HG02678 (cell line): ENCODE measurements around the gene RUFY4.
"Not testable (repeated sequence)": the region's sequence is repeated elsewhere in the genome, so short reads cannot be mapped to it uniquely, and the experiment has no call there.

Experiments
- ATAC-seq: cut with Tn5 transposase; IDR thresholded peaks from one replicate; pipeline ENCODE4 v1.9.1; 2021; ENCODE audit warnings: mild to moderate bottlenecking, moderate library complexity; ENCODE audit not compliant: unreplicated experiment

The RUFY4 gene

DNA sequence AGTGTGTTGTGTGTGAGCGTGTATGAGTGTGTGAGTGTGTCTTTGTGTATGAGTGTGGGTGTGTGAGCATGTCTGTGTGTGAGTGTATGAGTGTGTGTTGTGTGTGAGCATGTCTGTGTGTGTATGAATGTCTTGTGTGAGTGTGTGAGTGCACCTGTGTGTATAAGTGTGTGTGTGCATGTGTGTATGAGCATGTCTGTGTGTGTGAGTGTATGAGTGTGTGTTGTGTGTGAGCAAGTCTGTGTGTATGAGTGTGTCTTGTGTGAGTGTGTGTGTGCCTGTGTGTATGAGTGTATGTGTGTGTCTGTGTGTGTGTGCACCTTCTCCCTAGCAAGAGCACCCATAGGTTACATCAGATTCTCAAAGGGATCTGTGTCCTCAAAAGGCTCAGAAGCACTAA lies 37.8 kb upstream of the RUFY4 start:
- ATAC-seq = no peak

DNA sequence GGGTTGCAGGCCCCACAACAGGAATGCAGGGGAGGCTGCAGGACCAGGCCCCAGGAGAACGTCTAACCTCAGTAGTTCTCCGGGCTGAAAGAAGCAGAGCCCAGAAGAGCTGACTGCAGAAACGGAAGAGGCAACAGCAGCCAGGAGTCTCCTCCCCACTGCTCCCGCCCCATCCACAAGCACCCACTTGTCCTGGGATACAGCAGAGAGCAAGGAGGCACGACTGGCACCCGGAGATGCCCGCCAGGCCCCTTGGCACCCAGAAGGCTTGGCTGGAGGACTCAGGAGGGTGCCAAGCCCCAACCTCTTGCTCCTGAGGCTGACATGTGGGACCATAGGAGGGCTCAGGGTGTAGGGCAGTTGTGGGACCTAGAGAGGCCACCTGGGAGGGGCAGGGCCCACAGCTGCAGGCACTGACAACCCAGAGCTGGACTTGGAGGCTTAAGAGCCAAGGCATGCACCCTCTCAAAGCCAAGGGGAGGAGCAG lies 37.2 kb upstream of the RUFY4 start:
- ATAC-seq = no peak

DNA sequence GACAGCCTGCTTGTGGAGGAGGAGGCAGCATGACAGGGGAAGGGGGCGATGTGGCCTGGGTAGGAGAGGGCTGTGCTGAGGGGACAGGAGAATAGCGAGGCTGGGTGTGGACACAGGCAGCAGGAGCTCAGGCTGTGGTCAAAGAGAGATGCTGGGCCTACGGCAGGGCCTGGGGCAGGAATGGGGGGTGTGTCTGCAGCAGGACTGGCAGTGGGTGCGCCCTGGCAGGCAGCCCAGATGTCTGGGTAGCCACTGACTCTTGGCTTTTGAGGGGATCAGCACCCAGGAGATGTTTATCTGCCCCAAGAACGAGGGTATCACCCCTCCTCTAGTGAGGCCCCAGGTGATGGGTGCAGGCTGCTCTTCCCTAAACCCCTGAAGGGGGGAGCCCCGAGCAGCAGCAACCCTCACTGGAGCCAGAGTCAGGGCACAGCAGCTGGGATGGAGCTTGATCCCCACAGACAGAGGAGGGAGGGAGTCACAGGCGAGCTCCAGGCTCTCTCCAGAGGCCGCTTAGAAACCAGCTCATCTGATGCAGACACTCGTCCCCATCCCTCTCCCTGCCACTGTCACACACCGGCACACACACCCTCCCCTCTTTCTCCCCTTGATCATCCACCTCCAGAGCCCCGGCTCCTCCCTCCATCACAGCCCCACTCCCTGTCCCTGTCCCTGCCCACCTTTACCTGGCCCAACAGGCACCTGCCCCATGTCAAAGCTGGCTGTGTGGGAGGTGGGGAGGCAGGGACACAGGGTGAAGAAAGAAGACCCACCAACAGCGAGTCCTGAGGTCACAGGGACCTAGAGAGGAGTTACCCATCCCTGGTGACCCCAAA lies 36.5 kb upstream of the RUFY4 start:
- no peak for ATAC-seq

DNA sequence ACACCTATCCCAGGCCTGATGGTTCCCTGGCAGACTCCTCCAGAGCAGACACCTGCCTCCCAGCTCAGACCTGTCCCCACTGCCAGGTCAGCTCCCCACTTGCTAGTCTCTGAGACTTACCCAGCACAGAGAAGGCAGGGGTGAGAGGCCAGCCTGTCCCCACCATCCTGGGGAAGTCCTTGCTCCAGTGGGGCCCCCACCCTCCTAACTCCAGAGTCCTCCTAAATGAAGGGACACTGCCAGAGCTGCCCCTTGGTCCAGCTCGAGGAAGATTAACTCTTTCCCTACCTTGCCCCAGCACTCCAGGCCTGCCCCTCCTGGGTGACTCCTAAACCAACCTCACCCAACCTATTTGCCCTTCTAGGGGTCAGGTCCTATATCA lies 35.9 kb upstream of the RUFY4 start:
- no peak for ATAC-seq

DNA sequence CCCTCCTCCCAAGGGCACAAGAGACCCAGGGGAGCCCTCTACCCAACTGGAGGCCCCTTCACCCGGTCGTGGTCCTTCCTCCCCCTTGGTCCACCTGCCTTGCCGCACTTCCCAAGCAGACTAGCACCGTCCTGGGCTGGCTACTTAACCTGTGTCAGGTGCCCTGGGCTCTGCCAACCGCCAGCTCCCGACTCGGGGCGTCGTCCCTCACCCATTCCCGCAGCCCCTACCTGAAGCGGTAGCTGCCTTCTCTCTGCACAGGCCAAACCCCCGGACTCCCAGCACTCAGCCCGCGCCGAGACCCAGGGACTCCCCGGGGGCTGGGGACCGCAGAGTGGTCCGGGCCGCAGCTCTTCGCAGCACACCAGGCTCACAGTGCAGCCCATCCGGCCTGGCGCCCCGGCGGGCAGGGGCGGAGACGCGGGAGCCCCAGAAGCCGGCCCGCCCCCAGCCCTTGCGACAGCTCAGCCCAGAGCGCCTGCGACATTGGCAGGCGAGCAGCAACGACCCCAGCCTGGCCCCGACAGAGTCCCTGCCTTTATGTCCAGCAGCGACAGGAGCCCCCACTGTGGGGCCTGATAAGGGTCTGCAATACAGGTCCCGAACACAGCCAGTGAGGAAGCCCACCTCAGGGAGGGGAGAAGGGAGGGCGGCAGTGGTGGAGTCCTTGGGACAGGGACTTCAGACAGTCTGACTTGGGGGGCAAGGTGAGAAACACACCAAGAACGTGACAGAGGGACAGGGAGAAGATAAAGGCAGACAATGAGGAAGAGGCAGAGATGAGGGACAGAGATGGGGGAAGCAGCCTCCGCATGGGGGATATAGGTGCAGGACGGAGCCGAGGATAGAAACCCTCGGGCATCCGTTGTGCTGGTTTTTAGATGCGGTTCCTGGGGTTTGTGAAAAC lies 35.2 kb upstream of the RUFY4 start:
- ATAC-seq = peak; percentile 3

DNA sequence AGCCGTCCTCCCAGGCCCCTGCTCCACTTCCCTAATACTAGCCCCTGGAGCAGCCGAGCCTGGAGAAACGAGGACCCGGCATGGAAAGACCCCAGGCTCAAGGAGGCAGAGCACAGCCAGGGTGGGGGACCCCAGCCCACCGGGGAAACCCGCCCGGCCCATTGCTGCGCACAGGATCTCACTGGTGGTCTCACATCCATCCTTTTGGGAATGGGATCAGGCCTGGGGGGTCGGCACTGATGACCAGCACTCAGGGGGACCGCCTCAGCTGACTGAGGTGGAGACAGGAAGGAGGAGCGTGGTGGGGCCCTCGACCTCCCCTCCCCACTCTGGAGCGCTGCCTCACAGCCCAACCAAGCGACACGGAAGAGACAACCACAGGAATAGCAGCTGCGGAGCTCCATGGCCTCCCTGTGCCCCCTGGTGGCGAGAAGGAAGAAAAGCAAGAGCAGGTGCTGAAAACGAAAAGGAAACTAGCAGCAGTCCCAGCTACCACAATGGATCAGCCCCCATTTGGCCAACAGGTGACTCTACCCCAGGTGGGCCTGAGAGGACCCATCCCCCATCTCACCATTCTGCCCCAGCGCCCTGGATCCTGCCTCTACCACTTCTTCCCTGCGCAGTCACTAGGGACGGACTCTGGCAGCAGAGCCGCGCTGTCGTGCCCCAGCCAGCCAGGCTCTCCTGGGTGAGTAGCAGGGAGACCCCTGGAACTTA lies 34.4 kb upstream of the RUFY4 start:
- ATAC-seq = peak; percentile 92

DNA sequence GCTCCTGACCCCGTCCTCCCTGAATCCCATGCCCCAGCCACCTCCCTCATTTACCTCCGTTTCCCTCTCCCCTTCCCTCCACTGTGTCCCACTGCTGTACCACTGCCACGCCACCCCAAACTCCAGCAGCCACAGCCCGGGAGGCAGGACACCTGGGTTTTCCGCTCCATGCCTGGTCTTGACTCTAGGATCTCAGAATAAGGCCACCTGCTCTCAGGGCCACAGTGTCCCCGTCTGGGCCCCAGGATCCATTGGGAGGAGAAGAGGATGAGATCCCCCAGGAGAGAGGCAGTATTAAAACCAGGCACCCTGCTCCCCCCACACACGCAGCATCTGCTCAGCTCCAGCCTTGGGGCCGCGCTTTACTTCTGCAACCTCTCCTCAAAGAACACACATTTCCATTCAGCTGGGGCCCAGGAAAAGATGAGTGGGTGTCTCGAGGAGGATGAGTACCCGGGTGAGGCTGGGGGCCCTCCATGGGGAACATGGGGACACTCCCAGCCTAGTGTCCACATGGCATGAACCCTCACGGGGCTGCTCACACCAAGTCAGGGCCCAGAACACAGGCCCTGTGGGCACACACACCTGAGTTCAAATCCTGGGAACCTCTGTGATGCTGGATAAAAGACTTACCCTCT lies 33.5 kb upstream of the RUFY4 start:
- no peak for ATAC-seq

DNA sequence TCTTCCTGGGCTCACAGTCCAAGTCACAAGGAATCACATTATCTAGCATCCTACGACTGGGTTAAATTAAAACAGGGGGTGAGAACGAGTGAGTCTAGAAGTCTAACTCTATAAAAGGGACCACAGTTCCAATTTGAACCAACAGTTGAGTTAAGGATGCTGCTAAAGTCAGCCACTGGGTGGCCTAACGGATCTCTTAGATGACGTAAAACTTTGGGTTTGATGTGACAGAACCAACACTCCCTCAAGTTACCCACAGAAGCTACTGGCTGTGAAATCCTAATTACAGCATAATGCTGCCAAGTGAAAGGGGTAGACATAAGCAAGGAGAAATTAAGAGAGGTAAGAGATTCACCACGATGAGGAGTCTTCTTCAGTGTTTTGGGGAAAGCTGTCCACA lies 32.7 kb upstream of the RUFY4 start:
- no peak for ATAC-seq

DNA sequence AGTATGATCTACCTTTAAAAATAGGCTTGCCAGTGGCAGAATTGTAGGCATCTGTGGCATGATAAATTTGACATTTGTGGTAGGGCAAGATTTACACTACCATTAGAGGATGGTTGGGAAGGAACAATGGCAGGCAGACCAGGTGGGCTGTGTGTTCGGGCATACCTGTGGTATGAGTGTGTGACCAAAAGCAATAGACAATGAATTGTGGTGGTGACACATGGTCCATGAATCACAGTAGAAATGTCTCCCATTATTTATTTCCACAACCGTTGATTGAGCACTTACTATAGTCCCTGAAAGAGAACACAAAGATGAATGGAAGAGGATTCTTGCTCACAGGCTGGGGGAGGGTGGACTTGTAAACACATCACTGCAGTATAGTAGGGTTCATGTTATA lies 29.9 kb upstream of the RUFY4 start:
- no peak for ATAC-seq

DNA sequence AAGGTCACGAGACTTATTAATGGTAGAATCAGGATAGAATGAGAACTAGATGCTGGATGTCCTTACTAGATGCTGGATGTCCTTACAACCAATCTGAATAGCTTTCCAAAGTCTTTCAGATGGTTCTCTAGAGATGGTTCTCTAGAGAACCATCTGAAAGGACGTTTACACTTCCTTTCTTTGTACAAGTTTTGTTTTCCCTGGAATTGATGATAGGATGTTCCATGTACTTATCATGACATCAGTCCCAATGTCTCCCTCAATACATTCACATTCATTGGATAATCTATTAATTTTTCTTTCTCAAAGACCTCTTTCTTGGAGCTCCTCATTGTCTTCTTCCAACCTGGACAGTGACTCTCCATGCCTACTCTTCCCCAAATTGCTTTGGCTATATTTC lies 28.2 kb upstream of the RUFY4 start:
- no peak for ATAC-seq

DNA sequence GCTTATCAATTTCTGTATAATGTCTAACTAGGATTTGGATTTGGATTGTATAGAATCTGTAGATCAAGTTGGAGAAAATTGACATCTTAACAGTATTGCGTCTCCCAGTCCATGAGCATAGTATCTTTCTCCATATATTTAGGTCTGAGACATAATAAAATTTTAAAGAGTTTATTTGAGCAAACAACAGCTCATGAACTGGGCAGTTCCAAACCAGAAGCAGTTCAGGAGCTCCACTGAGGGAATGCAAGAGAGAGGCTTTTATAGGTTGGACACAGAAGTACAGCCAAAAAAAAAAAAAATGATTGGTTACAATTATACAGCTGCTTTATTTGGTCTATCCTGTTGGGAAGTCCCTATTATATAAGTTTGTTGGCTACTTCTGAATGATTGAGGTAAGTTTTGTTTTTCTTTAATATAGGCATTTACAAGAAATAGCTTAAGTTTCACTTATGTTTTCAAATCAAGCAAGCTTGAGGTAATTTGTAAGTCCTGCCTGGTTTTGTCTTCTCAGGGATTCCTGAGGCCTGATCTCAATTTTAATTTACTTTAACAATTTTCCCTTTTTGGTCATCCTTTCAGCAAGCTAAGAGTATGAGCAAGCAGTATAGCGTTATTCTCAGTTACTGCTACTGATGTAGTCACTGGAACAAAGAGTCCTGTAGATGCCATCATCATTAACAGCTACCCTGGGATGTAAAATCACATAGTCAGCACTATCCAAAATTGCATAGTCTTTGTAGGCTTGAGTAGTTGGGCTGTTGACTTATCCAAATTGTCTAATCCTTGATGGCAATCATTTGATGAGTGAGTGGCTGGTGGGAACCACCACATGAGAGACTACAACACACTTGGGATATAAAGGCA lies 27.5 kb upstream of the RUFY4 start:
- ATAC-seq = no peak

DNA sequence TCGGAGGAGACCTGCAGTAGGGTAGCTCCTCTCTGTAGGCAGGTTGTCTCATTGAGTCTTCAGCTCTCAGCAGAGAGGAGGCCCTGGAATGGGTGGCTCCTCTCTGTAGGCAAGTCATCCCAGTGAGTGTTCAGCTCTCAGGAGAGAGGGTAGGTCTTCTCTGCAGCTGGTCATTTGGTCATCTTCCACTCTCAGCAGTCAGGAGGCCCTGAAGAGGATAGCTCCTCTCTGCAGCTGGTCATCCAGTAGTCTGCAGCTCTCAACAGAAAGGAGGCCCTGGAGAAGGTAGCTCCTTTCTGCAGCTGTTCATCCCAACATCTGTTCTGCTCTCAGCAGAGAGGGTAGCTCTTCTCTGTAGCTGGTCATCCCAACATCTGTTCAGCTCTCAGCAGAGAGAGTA lies 26.0 kb upstream of the RUFY4 start:
- no peak for ATAC-seq

DNA sequence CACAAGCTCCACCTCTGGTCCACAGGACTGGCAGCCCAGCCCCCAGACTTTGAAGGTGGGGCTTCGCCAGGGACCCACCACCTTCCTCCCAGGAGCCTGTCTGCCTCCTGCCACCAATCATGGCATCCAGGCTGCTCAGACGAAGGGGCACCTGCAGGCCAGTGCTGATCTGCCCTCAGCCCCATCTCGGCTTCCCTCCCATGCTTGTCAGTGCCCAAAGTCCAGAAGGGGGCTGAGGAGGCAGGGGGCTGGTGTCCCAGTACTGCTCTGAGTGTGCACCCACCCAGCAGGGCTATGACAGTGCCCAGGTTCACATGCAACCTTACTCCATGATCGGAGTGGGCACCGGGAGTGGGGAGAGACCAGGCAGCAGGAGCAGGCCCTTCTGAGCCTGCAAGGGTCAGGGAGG lies 25.3 kb upstream of the RUFY4 start:
- no peak for ATAC-seq

DNA sequence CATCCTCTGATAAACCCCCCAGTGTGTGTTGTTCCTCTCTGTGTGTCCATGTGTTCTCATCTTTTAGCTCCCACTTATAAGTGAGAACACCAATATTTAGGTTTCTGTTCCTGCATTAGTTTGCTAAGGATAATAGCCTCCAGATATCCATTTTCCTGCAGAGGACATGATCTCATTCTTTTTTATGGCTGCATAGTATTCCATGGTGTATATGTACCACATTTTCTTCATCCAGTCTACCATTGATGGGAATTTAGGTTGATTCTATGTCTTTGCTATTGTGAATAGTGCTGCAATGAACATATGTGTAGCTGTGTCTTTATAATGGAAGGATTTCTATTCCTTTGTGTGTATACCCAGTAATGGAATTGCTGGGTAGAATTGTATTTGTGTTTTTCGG lies 24.5 kb upstream of the RUFY4 start:
- ATAC-seq = not testable (repeated sequence)

DNA sequence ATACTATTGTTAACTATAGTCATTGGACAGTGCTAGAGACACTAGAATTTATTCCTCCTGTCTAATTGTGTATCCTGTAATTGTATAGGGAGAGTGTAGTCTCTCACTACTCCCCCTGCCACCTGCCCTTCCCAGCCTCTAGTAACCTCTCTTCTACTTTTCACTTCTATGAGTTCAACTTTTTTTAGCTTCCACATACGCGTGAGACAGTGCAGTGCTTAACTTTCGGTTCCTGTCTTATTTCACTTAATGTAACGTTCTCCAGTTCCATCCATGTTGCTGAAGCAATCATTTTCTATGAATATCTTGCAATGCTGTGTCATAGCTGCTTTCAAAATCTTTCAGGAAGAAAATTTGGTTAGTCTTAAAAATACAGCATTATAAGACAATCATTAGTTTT lies 22.8 kb upstream of the RUFY4 start:
- peak; percentile 93 for ATAC-seq

DNA sequence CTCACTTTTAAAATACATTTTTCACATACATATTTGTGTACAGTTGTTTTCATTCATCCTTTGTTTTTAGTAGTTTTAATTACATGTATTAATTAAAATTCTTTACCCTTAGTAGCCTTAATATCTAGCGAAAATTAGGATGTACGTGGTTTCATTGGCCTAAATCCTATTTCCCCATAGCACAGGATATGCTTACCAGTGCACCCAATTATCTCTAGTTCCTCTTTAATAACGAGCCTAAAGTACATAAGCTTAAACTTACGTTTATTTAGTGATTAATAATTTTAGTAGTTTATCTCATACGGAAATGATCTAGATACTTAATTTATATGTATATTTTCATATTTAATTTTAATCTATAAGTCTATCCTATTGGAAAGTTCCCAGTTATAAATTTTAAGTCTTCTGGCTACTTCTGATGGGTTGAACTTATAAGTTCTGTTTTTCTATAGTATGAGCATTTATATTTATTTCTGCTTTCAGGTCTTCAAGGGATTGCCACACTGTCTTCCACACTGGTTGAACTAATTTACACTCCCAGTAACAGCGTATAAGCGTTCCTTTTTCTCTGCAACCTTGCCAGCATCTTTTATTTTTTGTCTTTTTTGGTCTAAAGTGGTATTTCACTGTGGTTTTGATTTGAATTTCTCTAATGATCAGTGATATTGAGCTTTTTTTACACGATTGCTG lies 21.4 kb upstream of the RUFY4 start:
- no peak for ATAC-seq

DNA sequence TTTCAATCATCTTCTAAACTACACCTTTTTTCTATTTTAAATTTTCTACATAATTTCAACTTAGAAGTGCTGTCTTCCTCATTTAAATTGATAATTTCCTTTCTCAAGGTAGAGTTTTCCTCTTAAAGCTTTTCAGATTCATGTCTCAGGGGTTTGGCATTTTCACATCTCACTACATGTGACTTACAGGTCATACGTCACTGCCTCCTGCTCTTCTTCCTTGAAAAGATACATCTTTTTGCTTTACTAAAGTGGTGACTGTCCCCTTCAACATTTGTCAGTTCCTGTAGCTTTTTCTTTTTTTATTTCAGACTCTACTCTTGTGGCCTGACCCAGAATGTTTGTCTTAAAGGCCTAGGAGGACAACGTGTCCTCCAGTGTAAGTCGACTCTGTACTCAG lies 17.1 kb upstream of the RUFY4 start:
- ATAC-seq = no peak

DNA sequence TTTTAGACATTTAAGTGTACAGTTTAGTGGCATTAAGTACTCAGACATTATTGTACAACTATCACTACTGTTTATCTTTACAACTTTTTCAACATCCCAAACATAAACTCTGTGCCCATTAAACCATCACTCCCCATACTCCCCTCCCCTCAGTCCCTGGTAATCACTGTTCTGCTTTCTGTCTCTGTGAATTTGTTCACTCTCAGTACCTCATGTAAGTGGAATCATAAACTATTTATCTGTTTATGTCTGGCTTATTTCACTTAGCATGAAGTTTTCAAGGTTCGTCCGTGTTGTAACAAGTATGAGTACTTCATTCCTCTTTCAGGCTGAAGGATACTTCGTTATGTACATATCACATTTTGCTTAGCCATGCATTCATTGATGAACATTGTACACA lies 9.8 kb upstream of the RUFY4 start:
- no peak for ATAC-seq

DNA sequence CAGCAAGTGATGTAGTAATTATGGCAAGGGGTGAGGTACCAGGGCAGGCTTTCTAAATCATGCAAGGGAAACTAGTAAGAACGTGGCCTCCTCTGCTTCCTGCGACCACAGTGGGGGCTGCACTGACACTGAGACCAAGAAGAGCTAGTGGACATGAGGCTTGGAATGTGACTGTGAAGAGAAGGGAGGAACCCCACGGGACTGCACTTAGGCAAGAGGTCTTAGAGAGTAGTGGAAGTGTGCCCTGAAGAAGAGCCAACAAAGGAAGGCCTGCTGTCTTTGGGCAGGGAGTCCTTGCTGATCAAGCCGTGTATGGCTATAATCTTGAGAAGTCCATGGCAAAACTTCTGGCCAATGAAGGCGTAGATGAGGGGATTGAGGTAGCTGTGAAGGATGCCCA lies 8.9 kb upstream of the RUFY4 start:
- no peak for ATAC-seq
